ENCODE measurements around the gene RCL1.

RCL1 gene

GRCh38 chr9:4814913-4815312, 22.2 kb downstream of the RCL1 start:
- DNase-seq, result no peak

GRCh38 chr9:4815381-4815956, 22.7 kb downstream of the RCL1 start:
- no peak for DNase-seq

- DNase-seq, result no peak
These were observed 27.4 kb downstream of the RCL1 start for GRCh38 chr9:4820168-4820567.

GRCh38 chr9:4821133-4821532, 28.4 kb downstream of the RCL1 start:
- DNase-seq, result no peak

GRCh38 chr9:4822057-4822456, 29.3 kb downstream of the RCL1 start:
- no peak for DNase-seq

GRCh38 chr9:4826417-4827166, 33.8 kb downstream of the RCL1 start:
- no peak for DNase-seq

GRCh38 chr9:4827224-4827623, 34.5 kb downstream of the RCL1 start:
- no peak for DNase-seq

- DNase-seq, result no peak
These were observed 36.0 kb downstream of the RCL1 start for GRCh38 chr9:4828761-4829160.

DNA sequence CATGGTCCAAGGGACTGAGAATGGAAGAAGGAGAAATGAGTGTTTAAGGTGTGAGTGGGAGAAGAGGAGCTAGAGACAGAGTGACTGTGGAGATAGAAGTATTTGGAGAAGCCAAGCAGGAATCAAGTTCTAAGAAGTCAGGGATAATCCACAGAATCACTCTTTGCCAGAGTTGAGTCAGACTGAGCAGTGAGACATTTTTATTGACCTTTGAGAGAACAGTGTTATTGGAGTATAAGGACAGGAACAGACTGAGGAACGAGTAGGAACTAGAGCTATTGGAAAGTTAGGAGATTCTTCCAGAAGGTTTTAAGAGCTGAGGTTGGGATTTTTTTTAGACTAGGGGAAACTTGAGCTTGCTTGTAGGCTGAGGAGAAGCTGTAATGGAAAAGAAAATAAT, 37.2 kb downstream of the RCL1 start:
- DNase-seq, result no peak

GRCh38 chr9:4830699-4831098, 38.0 kb downstream of the RCL1 start:
- no peak for DNase-seq

DNA sequence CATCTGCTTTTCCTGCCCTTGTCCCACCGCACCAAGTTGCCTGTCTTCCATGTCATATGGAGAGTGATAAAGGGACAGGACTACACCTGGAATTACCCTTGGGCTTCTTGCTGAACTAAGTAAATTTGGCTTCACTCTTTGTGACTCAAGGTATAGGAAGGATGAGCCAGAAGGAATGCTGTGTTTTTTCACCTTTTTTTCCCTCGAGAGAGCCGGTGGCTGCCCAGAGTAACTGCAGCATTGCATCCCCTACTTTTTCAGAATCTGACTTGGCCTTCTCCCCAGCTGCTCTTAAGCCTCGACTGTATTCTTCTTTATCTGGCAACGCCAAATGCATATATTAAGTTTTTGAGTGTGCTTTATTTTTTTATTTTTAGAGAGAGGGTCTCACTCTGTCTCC, 38.4 kb downstream of the RCL1 start:
- DNase-seq, result no peak

GRCh38 chr9:4831944-4832343, 39.2 kb downstream of the RCL1 start:
- DNase-seq, result no peak

GRCh38 chr9:4832786-4833579, 40.2 kb downstream of the RCL1 start:
- peak; percentile 50 to 77 (median 65) for DNase-seq

- no peak for DNase-seq
These were observed 41.2 kb downstream of the RCL1 start for GRCh38 chr9:4833781-4834560.

GRCh38 chr9:4836676-4837075, 43.9 kb downstream of the RCL1 start:
- no peak for DNase-seq

DNA sequence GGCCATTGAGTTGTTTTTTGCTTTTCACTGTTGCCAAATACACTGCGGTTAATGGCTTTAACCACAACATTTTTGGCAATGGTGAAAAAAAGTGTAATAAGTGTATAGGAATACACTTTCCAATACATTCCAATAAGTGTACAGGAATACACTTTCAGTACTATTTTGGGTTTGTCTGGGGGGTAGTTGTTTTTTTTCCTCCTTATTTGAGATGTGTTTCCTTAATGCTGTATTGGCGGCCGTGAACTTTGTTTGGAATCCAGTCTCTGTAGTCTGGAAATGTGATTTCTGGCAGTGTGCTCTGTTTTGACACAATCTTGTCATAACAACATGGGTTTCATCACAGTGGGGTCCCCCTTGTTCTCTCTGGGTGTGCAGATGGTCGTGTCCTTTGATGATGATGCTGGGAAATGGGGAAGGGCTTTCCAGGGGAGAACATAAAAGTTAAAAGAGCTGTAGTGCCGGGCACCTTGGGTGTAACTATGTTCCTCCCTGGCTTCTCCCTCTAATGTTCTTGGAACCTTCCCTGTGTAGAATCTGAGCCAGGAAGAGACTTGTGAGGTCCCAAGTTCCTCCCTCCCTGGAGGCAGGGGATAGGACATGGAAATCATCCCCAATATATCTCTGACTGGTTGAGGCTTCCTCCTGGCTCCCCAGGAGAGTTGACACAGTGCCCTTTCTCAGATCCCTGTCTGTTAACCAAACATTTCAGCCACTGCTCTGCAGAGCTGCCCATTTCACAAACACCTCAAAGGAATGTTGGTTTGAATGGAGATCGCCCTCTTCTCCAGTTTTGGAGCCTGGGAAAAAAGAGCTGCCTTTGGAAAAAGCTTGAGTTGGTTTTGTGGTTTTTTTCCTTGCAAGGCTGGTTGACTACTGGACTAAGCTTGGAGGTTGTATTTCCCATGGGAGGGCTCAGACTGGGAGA, 44.8 kb downstream of the RCL1 start:
- no peak for DNase-seq

GRCh38 chr9:4838189-4838546, 45.4 kb downstream of the RCL1 start:
- no peak for DNase-seq

GRCh38 chr9:4839470-4839912, 46.7 kb downstream of the RCL1 start:
- no peak for DNase-seq

GRCh38 chr9:4840018-4840417, 47.3 kb downstream of the RCL1 start:
- no peak for DNase-seq

DNA sequence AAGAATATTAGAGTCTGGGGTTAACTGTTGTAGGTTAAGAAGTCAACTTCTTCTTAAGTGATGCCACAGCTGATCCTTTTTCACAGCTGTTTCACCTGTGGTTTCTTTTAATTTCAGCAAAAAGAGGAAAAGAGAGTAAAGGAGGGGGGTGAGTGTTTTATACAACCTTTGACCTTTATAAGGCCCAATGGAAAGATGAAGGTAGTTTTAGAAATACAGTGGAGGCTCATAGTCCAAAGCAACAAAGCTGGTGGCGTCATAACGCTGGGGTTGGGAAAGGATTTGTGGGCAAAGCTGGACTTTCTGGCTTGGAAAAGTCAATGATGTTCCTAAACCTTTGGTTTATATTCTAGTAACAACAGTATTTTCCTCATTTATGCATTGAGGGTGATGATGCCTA, 49.5 kb downstream of the RCL1 start:
- no peak for DNase-seq

- peak in 1 of 3 donors; percentile 19 for DNase-seq
These were observed 50.0 kb downstream of the RCL1 start for GRCh38 chr9:4842734-4843133.

Data from suppressor macrophage treated with lipopolysaccharide for 1 hour (primary cell).